ENCODE results near the gene GATAD1.

GRCh38 chr7:92433019-92433418 is 14.3 kb upstream of the GATAD1 start:
- no peak for TF ChIP-seq EP300 (IDR thresholded peaks at IDR 0.05; ENCODE audit: low read depth in 2 of 2, low read length in 2 of 2)
- TF ChIP-seq EP300 (CRISPR knock-in tag; IDR thresholded peaks at IDR 0.05; ENCODE audit: borderline replicate concordance) = no peak
- TF ChIP-seq BHLHE40 (IDR thresholded peaks at IDR 0.05; ENCODE audit: low read length) = no peak
- TF ChIP-seq TCF7L2 (IDR thresholded peaks at IDR 0.05; ENCODE audit: low read depth, low read length) = no peak
- TF ChIP-seq JUND (CRISPR knock-in tag; IDR thresholded peaks at IDR 0.05) = no peak
- TF ChIP-seq DNMT1 (CRISPR knock-in tag; IDR thresholded peaks at IDR 0.05) = no peak
- no peak for TF ChIP-seq ATF3 (CRISPR knock-in tag; IDR thresholded peaks at IDR 0.05)
- TF ChIP-seq KDM1A (CRISPR knock-in tag; IDR thresholded peaks at IDR 0.05) = no peak
- TF ChIP-seq RFX1 (IDR thresholded peaks at IDR 0.05) = no peak
